T-helper 2 cell (primary cell): ENCODE data around the gene MAP3K10.

Experiments used
- DNase-seq, 5 experiments: peaks; one replicate each; pipeline versions ENCODE4 v3.0.0 to v3.0.0-alpha.2; 2012 to 2022

MAP3K10 gene

DNA sequence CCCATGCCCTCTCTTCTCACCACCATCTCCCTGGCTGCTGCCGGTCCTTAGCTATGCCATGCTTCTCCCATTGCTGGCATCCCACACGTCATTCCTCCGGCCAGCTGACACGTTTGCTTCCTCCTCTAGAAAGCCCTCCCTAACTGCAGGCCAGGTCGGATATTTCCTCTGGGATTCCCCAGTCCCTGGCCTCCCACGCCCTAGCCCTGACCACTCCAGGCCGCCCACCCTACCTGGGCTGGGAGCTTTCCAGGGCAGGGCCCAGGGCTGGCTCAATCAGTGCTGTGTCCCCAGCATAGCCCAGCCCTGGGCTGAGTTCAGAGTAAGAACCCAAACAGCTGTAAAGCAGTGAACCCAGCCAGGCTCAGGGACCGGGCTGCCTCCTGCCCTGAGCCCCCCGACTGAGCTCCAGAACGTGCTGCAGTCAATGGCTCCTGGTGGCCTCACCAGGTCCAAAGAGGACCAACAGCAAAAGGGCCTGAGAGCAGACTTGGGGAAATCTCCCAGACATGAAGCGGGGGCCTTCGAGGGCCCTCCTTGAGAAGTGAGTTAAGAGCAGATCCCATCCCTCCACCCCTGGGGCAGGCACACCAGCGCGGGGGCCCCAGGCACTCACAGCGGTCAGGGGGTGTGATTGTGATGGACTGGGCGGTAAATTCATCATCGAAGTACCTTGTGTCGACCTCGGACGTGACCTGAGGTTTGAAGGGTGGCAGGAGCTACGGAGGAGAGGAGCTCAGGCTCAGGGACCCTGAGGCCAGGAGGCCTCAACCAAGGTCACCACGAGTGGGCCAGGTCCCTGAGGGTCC is 43.4 kb downstream of the MAP3K10 start:
- no peak for DNase-seq

DNA sequence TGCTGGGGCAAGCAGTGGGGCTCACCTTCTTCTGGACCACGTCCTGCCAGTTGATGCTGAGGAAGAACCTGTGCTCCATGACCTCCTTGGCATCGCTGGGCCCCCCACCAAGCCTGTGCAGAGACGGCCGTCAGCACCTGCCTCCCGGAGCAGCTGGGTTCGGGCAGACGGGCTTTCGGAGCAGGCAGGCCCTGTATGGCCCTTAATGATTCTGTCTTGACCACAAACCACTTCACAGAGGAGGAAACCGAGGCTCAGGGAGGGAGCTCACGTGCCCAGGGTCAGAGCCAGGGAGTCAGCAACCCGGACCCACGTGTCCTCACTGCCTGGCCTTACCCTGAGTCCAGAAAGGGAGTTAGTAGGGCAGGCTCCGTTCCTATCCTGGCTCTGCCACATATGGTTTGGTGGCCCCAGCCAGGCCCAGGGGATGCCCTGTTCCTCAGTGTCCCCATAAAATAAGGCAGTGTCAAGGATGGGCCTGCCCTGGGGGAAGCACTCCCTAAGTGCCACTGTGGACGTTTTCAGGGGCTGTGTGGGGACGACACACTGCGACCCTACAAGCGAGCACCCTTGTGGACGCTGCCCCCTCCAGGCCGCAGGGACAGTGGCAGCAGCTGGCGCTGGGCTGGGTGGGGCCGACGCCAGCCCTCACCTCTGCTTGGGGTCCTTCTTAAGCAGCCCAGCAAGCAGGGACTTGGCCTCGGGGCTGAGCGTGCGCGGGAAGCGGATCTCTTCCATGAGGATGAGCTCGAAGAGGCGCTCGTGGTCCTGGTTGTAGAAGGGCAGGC is 44.2 kb downstream of the MAP3K10 start:
- no peak for DNase-seq

DNA sequence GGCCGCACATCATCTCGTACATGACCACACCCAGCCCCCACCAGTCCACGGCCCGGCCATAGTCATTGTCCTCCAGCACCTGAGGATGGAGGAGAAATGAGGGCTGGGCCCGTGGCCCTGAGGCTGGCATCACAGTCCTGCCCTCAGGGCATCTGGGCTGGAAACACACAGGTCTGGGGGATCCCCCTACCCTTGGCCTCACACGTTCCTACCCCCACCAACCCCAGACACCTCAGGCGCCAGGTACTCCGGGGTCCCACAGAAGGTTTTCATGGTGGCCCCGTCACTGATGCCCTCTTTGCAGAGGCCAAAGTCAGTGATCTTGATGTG is 44.8 kb downstream of the MAP3K10 start:
- DNase-seq: no peak

DNA sequence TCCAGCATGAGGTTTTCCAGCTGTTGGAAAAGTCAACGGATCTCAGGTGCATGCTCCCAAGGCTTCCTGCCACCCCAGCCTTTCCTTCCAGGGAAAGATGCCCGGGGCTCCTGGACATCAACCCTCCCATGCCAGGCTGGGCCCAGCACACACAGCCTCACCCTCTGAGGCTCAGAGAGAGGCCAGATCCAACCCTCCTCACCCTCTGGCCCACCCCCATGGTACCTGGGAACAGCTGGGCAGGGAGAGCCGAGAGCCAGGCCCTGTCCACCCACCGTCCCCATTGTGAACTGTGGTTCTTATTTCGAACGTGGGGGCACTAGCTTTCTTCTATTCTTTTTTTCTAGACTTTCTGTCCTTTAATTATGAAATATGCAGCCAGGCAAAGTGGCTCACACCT is 45.1 kb downstream of the MAP3K10 start:
- DNase-seq: no peak

DNA sequence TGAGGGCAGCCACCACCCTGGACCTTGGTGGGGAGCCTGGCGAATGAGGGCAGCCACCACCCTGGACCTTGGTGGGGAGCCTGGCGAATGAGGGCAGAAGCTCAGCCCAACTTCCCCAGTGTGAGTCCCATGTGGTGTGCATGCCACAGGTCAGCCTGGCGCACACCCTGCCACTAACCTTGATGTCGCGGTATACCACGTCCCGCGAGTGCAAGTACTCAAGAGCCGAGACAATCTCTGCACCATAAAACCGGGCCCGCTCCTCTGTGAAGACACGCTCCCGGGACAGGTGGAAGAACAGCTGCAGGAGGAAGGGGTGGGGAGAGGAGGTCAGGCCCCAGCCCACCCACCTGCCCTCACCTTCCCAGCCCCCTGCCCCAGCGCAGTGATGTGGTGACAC is 46.6 kb downstream of the MAP3K10 start:
- DNase-seq: no peak

DNA sequence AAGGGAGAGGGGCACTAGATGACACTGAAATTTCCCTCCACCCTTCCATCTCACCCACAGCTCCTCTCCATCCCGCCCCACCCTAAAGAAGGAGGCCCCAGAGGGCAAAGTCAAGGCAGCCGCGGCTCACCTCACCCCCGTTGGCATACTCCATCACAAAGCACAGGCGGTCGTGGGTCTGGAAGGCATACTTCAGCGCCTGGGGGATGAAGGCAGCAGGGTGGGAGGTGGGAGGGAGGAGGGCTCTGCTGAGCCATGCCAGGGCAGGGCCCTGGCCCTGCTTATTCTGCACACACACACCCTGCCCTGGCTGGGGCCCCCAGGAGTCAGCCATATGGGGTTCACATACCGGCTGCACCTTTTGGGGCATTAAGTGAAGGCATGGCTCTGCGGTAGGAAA is 47.5 kb downstream of the MAP3K10 start:
- no peak for DNase-seq

DNA sequence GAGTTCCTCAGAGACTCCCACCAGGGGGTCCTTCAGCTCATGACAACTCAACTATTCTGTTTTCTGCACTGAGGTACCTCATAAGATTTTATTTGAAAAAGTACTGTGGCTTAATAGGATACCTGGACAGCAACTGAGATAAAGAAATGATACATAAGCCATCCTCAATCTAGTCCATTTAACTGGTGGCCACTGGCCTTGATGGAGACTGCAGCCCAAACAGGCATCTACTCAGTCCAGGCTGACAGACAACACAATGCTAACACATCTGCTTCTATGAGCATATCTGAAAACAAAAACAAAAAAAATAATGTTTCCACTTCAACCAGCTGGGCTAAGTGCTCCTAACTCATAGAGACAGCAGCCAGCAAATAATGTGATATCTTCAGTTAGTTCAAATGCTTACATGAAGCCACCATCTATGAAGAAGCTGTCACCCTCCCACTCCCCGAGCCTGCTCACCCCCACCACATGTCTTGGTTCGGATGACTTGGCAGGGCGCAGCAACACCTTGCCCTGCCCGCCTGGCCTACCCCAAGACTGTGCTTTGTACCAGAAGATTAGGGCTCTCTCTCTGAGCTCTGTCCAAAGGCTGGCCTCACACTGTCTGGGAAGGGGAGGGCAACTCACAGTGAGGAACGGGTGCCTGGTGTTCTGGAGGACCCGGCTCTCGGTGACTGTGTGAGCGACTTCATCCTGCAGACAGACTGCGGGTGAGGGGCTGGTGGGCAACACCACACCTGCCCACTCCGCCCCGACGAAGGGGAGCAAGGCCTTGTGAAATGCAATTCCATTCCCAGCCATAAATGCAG is 48.4 kb downstream of the MAP3K10 start:
- no peak for DNase-seq

DNA sequence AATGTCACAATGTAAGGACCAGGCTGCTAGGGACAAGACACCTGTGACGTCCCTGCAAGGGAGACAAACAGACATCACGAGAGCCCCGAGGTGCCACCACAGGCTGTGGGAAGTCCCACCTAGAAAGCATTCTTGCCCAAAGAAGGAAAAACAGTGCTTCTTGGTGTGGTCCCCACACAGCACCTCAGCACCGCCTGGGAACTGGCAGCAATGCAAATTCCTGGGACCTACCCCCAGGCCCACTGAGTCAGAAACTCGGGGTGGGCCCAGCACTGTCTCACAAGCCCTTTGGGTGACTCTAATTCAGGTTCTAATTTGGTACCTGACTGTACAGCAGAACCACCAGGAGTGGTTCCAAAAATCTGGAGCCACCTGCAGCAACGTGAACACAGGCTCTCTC is 49.1 kb downstream of the MAP3K10 start:
- no peak for DNase-seq

DNA sequence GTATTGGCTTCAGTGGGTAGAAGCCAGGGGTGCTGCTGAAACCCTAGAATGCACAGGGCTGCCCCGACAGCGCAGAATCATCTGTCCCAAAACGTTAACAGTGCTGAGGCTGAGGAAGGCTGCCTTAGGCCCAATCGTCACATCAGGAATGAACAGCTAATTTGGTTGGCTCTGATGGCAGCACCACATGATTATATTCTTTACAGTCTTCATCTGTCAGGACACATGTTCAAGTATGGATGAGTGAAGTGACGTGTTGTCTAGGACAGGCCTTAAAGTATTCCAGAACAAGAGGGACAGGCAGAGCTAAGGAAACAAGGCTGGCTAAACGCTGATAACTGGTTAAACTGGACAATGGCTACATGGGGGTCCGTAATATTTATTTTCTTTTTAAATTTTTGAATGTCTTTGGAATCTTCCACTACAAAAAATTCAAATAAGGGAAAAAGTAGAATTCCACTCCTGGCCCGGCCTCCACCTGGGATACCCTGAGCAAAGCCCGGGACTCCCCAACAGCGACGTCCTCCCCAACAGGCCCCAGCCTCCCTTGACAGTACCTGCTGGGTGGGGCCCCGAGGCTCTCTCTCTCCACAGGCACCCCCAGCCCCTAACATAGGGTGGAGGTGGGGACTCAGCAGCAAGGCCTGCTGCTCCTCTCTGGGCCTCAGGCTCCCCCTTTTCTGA is 50.0 kb downstream of the MAP3K10 start:
- DNase-seq: no peak

DNA sequence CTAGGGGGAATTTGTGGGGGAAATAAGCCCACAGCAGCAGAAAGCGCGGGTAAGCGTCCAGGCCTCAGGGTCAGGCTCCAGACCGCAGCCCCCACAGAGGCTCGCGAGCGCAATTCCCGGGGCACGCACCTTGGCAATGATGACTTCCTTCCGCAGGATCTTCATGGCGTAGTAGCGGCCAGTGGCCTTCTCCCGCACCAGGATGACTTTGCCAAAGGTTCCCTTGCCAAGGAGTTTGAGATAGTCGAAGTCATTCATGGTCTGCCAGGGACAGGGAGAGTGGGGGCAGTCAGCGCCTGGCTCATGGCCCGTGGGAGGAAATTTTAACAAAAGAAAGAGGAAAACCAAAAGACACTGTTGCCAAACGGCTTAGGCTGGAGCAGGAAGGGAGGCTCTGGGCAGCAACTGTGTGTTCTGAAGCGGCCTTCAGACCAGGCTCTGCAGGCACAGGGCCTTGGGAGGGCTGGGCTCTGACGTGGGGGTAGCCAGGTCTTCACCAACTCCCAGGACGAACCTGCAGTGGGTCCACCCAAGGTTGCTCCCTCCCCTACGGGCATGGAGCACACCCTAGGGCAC is 50.7 kb downstream of the MAP3K10 start:
- DNase-seq: no peak

DNA sequence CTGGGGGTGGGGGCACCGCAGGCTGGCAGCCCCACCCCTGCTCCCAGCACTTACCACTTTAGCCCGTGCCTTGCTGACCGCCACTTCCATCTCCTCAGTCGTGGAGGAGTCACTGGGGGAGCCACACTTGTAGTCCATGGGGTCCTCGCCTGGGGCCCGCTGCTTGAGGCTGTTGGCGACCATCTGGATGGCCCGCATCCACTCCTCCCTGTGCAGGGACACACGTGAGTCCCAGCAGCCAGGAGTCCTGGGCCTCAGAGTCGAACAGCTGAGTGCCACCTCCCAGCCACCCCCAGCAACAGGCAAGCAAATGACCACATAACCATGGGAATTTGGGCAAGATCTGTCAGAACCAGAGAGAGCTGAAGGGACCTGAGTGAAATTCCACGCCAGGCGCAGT is 51.3 kb downstream of the MAP3K10 start:
- DNase-seq: no peak

DNA sequence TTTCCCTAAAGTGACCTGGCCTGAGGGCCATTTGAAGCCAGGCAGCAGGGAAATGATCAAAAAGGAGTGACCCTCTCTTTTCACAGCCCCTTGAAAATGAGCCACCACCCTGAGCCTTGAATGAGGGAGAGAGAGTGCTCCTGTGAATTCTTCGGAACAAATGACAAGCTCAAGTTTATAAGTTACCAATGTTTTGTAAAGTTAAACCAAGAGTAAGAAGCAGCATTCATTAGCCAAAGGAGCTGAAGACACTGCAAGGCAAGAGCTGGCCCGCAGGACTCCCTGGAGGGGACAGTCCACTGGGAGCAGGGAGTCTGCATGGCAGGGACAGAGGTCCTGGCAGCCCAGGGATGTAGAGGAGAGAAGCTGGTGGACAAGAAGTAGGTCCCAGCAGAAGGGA is 52.0 kb downstream of the MAP3K10 start:
- DNase-seq: no peak

DNA sequence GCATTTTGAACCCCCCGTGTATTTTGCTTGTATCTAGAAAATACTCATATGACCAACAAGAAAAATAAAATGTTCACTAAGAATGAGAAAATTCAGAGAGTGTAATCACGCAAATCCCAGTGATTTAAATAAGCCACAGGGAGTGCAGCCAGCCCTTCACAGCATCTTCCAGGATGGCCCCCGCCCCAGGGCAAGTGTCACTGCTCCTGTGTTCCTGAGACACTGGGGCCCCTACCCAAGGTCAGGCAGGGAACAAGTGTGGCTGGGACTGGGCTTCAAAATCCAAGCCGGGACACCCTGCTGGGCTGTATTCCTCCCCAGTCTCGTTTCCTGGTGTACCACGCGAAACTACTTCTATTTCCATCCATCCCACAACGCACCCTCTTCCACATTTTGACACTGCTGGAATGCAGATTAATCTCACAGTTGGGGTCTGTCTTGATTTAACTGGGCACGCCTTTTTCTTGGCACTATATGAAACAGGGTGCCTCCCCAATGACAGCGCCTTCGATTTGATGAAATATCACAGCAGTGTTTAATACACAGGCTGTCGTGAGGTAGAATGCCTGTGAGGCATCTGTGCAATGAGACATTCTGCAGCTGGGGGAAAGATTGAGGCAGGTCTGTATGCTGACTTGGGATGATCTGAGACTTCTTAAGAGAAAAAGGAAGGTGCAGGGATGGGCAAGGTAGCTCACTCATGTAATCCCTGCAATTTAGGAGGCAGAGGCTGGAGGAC is 53.5 kb downstream of the MAP3K10 start:
- DNase-seq: no peak

DNA sequence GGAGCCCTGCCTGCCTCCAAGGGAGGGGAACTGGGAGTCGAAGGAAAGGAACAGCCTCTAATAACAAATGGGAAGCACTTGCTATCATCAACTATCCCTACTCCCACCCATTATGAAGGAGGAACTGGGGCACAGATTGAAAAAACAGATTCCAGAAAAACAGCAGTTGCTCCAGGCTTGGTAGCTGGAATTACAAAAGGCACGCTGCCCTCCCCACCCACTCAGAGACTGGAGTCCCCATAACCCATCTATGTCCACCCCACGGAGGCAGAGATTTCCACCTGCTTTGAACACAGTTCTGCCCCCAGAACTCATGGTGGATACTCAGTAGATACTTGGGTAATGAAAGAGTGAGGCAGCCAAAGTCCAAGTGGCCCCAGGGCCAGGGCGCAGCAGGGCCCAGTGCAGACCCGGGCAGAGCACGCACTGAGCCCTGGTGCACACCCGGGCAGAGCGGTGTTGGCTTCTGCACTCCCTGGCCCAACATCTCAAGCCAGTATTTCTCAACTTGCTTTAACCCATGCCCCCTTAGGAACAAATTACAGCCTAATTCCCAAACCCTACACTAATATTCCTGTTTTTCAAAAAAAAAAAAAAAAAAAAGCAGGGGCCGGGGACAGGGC is 54.4 kb downstream of the MAP3K10 start:
- DNase-seq: no peak

DNA sequence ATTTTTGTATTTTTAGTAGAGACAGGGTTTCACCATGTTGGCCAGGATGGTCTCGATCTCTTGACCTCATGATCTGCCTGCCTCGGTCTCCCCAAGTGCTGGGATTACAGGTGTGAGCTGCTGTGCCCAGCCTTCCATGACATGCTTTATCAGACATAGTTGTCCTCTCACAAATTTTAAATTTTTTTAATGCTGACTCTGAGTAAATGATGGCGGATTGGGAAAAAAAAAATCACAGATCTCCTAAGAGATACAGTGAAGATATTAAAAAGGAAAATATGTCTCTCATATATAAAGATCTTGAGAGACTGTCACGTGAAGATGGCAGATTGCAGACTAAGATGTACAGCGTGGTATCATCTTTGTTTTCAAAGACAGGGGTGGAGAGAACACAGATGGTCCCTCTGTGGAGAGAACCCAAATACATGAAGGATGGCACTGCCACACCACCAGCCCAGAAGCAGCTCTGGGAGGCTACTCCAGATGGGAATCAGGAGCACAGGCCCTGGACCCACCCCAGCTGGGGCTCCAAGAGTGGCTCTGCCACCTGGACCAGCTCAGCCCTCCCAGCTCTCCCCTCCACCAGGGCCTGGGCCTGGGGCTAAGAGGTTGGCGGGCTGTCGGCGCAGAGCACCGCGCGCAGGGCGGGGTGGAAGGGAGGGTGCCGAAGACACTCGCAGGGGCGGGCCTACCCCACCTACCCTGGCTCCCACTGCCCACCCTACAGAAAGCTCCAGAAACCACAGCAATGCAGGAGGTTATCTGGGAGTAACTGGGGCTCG is 55.3 kb downstream of the MAP3K10 start:
- no peak for DNase-seq

DNA sequence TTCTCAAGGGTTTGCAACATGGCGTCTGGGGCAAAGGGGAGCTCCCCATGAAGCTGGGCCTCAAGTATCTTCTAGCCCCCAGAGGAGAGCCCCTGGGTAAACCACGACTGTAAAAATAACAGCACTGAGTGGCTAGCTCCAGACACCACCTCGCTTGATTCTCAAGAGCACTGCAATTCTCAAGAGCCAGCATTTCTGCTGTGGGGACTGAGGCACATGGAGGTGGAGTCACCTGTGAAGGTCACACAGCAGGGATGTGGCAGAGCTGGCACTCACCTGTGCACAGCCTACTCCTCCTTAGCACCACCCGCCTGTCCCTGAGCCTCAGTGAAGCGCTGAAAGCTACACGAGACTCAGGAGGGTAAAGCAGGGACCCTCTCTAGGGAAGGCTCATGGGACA is 56.0 kb downstream of the MAP3K10 start:
- DNase-seq: no peak

DNA sequence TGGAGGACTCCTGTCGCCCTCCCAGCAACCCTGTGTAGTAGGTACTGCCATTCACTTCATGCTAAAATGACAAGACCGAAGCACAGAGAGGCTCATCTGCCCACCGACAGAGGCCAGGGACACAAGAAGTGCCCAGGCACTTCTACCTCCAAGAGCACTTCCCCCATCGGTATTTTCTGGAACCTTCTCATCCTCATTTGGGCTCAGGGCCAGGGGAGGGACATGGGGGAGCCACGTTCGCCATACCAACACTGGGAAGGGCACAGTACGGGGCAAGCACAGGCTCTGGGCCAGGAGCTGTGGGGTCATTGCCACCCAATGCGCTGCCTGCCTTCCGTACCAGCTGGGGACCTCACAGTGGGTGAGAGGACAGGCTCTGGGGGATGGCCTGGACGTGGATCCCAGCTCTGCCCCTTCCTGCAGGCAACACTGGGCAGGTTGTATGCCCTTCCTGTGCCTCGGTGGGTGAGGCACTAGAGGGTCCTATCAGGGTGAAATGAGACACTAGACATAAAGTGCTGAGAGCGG is 56.6 kb downstream of the MAP3K10 start:
- no peak for DNase-seq

DNA sequence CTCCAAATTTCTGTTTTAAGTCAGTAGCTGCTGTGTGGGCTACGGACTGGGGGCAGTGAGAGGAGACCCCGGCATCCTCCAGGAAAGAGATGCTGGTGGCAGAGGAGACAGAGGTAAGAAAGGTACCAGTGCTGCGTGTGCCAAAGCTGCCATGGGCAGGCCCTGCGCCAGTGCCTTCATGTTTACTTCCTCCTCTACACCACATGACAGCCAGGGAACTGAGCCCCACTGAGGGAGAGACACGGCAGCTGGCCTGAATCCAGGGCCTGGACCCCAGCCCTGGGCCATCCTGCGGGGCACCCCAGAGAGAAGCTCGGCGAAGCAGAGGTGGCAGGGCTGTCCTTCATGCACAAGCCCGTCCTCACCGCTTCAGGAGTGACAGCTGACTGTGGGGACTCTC is 58.0 kb downstream of the MAP3K10 start:
- no peak for DNase-seq

DNA sequence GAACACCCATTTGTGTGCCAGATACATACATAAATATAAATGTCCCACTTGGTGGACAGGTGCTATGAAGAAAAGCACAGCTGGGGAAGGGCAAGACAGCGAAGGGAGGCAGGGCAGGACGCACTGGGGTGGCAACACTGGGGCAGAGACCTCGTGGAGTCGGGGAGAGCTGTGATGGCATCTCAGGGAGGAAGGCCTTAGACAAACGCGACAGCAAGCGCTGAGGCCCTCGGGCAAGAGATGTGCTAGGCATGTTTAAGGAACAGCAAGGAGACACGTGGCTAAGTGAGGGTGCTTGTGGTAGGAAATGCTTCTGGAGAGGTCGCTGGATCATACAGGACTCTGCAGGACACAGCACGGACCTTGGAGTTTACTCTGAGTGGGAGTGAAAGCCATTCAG is 58.6 kb downstream of the MAP3K10 start:
- DNase-seq: no peak

DNA sequence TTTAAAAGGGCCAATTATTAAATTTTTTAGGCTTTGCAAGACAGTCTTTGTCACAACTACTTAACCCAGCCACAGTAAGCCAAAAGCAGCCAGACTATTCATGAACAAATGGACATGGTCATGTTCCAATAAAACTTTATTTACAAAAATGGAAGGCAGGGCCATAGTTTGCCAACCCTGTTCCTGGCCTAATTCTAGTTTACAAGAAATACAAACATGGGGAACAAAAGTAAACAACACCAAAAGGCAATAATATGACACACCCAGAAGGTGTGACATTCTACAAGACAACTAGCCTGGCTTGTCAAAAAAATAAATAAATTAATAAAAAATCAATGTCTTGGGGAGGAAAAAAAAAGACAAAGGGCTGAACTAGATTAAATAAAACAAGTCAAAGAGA is 60.0 kb downstream of the MAP3K10 start:
- DNase-seq: no peak
